Measurements from ENCODE around the gene TEX36.
"Not testable (repeated sequence)": the region's sequence is repeated elsewhere in the genome, so short reads cannot be mapped to it uniquely, and the experiment has no call there.

Gene TEX36

GRCh38 chr10:125692601-125693523 is 9.9 kb upstream of the TEX36 start:
- no peak for DNase-seq (ENCODE audit: low read depth, low spot score)

DNA sequence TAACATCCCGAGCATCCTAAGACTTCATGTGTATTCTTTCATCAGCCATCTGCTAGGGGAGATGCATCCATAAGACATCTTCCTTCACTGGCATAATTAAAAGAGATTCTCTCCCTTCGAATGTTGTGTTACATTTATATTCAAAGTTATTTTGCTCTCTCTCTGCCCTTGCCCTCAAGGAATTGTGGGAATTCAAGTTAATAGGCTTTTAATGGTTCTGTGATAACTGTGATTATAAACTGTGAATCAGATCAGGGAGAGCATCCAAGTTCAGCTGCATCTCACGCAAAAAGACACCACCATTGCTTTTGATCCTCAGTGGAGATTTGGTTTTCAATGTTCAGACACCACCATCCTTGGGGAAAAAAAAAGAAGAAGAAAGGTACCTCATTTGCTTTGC is 9.2 kb upstream of the TEX36 start:
- DNase-seq (ENCODE audit: low read depth, low spot score): no peak

DNA sequence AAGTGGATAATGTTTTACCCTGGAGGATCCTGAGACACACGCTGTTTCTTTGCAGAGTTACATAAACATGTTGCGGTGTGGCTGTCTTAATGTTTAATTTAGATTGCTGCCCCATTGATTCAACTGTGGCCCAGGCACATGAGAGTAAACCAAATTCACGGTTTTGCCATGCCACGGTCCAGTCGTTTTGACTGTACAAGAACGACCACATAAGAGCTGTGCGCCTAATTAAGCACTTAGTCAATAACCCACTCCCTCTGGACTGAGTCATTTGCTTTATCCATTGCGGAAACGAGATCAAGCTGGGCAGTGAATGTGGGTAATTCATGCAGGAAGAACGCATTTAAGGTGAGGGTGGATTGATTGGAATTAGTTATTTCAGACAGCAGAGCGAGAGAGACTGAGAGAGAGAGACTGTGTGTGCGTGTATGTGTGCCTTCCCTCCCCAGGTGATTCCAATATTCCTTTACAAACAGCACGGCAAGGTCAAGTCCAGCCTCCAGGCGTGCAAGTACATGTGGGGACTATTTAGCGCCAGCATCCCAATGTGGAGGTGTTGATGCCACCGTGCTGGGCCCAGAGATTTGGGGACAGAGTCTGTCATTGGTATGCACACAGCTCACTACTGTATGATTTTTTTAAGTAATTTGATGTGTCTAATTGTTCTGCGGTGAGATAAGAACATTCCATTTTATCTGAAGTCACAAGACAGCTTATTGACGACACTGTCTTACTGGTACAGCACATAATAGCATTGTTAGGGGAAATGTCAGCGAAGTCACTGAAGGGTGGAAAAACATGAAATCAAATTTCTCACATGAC is 8.4 kb upstream of the TEX36 start:
- DNase-seq (ENCODE audit: low read depth, low spot score): no peak

DNA sequence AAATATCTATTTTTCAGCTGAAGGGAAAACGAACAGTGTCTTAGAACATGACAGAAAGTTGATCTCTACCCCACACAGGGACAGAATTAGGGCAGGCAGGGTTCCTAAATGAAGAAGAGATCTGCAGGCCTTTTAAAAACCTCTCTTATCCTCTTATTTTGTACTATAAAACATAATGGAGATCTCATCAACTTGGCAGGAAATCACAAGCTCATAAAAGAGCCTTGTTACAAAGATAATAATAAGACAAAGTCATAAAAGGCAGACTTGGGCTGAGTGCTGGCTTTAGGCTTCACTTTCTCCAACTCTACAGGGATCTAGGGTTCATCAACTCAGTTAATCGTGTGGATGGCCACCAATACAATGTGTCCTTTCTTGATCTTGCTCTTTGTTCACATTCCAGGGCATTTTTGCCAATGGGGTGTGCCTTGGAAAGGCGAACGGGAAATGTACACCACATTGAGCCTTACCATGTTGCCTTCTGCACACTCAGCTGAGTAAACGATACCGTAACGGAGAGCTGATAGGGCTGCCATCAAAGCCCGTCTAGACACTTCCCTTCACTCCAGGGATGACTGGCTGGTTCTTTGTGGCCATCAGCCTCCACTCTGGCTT is 7.1 kb upstream of the TEX36 start:
- DNase-seq (ENCODE audit: low read depth, low spot score): no peak

DNA sequence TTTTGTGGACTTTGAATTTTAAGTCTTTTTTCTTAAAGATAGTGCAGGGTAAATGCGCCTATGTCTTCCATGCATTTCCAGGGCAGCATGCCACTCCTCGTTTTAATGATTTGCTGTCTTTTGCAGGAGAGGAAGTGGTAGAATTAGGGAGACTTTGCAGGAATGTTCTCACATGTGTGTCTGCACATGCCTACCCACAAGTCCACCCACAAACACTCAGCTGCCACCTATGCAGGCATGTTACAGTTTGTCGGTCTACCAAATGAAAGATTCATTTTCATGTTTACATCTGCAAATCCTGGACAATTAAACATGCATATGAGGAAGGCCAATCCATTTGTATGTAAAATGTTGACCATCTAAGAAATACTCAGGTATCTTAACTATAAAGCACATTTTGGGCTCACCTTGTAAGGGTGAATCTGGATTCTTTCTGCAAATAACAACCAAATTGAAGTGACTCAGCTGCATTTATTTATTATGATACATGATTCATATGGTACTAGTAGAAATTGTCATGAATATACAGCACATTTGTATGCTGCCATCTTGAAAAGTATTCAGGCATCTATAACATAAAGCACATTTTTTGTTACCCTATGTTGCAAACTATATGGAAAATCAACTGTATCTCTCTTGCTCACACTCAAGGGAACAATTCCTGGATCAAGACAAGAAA is 4.7 kb upstream of the TEX36 start:
- DNase-seq (ENCODE audit: low read depth, low spot score): no peak

- no peak for DNase-seq (ENCODE audit: low read depth, low spot score)
These were observed 1.6 kb upstream of the TEX36 start for GRCh38 chr10:125684581-125684980.

- DNase-seq (ENCODE audit: low read depth, low spot score): no peak
These were observed 858 bp upstream of the TEX36 start for GRCh38 chr10:125683821-125684220.

GRCh38 chr10:125679436-125679835 is 3.5 kb downstream of the TEX36 start:
- DNase-seq (ENCODE audit: low read depth, low spot score): no peak

DNA sequence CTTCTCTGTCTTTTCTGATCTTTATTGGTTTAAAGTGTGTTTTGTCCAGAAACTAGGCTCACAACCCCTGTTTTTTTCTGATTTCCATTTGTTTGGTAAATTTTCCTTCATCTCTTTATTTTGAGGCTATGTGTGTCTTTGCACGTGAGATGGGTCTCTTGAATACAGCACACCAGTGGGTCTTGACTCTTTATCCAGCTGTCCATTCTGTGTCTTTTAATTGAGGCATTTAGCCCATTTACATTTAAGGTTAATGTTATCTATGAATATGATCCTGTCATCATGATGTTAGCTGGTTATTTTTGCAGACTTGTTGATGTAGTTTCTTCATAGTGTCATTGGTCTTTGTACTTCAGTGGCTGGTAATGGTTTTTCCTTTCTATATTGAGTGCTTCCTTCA is 10.1 kb downstream of the TEX36 start:
- DNase-seq (ENCODE audit: low read depth, low spot score): no peak

GRCh38 chr10:125662584-125662983 is 20.4 kb downstream of the TEX36 start:
- DNase-seq (ENCODE audit: low read depth, low spot score): no peak

GRCh38 chr10:125661941-125662515 is 20.9 kb downstream of the TEX36 start:
- peak; percentile 70 for DNase-seq (ENCODE audit: low read depth, low spot score)

- no peak for DNase-seq (ENCODE audit: low read depth, low spot score)
These were observed 21.5 kb downstream of the TEX36 start for GRCh38 chr10:125661431-125661940.

DNA sequence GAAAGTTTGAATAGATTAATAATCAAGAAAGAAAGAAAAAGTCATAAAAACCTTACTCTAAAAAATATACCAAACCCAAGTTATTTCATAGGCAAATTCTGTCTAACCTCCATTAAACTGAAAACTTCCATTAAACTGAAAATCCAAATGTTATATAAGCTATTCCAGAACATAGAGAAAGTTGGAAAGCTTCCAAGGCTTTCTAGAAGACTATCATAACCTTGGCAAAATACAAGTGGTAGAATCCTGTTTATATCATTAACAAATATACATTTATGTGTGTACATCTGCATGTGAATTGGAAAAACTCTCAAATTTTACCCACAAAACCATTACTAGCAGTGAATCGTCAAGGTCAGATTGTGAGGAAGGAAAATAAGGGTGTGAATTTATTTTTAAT is 23.9 kb downstream of the TEX36 start:
- DNase-seq (ENCODE audit: low read depth, low spot score): no peak

- no peak for DNase-seq (ENCODE audit: low read depth, low spot score)
These were observed 26.4 kb downstream of the TEX36 start for GRCh38 chr10:125656523-125656922.

DNA sequence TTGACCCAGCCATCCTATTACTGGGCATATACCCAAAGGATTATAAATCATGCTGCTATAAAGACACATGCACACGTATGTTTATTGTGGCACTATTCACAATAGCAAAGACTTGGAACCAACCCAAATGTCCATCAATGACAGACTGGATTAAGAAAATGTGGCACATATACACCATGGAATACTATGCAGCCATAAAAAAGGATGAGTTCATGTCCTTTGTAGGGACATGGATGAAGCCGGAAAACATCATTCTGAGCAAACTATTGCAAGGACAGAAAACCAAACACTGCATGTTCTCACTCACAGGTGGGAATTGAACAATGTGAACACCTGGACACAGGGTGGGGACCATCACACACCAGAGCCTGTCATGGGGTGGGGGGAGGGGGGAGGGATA is 29.9 kb downstream of the TEX36 start:
- DNase-seq (ENCODE audit: low read depth, low spot score): not testable (repeated sequence)

DNA sequence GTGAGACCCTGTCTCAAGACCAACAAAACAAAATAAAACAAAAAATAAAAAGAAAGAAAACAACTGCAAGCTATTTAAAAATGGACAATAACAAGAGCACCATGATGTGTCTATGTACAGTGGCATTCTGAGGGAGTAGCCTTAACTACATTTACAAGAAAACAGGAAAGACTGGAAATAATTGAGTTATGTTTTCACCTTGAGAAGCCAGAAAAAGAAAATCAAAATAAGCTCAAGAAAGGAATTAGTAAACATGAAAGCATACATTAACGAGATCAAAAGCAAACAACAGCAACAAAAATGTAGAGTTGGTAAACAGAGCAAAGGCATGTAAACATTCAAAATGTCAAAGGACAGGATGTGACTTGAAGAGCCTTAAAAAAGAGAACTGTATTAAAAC is 36.7 kb downstream of the TEX36 start:
- DNase-seq (ENCODE audit: low read depth, low spot score): no peak

DNA sequence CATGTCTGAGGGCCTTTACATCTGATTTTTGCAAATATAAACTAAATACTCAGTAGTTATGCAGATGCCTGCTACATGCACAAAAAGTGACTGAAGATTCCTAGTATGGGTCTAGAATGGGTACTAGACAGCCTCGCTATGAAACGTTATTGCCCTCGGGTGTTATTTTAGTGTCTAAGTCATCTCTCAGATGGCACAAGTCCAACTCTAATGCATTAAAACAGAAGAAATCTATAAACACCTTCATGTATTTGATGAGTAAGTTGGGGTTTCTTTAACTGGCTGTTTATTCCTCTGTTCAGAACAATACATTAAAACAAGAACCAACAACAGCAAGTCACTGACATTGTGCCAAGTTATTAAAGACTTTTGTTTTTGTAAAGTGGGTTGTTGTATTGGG is 41.6 kb downstream of the TEX36 start:
- DNase-seq (ENCODE audit: low read depth, low spot score): no peak

DNA sequence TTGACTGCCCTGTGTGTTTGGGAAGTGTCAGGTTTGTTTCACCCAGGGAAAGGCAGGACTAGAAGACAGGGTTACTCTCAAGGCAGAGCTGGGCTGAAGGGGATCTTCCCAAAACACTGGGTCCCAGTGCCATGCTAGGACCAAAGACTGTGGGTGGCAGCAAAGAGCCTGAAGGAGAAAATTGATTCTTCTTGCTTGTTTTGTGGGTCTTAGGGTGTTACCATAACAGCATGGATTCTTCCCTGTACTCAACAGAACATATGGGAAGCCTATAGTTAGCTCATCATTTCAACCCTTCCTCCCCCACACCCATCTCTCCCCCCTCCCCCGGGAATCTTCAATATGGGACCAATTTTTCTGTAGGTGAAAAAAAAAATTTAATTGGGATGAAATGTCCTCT is 42.3 kb downstream of the TEX36 start:
- DNase-seq (ENCODE audit: low read depth, low spot score): no peak

DNA sequence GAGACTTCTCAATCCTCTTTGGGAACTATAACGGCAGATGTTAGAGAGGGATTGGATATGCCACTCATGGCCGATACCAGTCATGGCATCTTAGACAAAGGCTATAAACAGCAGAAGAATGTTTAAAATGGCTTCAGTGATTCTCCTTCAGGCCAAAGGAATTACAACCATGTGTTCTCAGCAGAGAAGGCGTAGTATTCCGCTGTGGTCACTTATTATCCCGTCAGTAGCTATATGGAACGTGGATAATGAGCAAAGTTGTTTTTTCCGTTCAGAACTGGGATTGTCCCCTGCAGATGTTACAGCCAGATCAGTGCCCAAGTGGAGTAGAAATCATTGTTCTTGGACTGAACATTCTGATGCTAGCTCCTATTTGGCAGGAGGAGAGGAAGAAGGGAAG is 43.1 kb downstream of the TEX36 start:
- DNase-seq (ENCODE audit: low read depth, low spot score): no peak

DNA sequence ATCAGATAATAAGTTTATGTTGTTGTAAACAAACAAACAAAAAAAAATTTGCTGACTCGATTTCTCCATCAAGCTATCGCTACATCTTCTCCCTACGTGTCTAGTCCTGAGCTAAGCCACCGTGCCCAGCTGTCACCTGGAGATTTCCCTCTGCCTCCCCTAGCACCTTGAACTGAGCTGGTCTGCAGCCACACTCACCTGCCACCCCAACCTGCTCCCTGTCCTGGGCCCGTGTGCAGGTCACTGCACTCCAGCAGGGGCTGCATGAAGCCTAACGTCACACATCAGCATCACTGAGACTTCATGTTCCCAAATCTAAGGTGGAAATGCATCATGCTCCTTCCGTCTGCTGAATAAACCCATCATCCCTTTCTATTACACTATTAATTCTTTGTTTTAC is 44.4 kb downstream of the TEX36 start:
- no peak for DNase-seq (ENCODE audit: low read depth, low spot score)

GRCh38 chr10:125637496-125637895 is 45.5 kb downstream of the TEX36 start:
- DNase-seq (ENCODE audit: low read depth, low spot score): no peak
